ENCODE results near the gene SNAP29.
"Not testable (repeated sequence)": the region's sequence is repeated elsewhere in the genome, so short reads cannot be mapped to it uniquely, and the experiment has no call there.

SNAP29 gene

DNA sequence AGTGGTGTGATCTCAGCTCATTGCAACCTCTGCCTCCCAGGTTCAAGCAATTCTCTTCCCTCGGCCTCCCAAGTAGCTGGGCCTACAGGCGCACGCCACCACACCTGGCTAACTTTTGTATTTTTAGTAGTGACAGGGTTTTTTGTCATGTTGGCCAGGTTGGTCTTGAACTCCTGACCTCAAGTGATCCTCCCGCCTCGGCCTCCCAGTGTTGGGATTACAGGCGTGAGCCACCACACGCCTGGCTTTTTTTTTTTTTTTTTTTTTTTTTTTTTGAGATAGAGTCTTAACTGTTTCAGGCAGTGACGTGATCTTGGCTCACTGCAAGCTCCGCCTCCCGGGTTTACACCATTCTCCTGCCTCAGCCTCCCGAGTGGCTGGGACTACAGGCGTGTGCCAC is 71.6 kb downstream of the SNAP29 start:
- DNase-seq (ENCODE audit: low read depth) = not testable (repeated sequence)

DNA sequence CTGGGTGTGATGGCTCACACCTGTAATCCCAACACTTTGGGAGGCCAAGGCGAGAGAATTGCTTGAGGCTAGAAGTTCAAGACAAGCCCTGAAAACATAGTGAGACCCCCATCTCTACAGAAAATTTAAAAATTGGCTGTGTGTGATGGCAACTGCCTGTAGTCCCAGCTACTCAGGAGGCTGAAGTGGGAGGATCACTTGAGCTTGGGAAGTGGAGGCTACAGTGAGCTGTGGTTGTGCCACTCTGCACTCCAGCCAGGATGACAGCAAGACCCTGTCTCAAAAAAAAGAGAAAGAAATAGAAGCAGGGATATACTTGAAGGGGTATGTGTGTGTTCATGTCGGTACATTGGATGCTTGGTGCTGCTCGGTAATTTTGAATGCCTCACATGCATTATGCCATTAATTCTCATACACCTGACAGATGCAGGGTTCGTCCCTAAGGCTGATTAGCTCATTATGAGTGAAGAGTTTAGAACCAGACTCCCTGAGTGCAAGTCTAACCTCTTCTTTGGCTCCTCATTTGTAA is 72.4 kb downstream of the SNAP29 start:
- DNase-seq (ENCODE audit: low read depth) = no peak

DNA sequence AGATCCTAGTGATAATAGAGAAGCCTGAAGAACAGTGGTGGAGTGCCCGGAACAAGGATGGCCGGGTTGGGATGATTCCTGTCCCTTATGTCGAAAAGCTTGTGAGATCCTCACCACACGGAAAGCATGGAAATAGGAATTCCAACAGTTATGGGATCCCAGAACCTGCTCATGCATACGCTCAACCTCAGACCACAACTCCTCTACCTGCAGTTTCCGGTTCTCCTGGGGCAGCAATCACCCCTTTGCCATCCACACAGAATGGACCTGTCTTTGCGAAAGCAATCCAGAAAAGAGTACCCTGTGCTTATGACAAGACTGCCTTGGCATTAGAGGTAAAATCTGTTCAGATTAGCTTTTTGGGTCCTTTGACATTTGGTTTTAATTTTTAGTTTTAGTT is 75.1 kb downstream of the SNAP29 start:
- DNase-seq (ENCODE audit: low read depth) = no peak

DNA sequence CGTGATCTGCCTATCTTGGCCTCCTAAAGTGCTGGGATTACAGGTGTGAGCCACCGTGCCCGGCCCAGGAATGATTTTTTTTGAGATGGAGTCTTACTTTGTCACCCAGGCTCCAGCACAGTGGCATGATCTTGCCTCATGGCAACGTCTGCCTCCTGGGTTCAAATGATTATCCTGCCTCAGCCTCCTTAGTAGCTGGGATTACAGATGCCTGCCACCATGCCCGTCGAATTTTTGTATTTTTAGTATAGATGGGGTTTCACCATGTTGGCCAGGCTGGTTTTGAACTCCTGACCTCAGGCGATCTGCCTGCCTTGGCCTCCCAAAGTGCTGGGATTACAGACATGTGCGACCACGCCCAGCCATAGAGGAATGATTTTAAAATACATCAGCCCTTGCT is 76.2 kb downstream of the SNAP29 start:
- not testable (repeated sequence) for DNase-seq (ENCODE audit: low read depth)

DNA sequence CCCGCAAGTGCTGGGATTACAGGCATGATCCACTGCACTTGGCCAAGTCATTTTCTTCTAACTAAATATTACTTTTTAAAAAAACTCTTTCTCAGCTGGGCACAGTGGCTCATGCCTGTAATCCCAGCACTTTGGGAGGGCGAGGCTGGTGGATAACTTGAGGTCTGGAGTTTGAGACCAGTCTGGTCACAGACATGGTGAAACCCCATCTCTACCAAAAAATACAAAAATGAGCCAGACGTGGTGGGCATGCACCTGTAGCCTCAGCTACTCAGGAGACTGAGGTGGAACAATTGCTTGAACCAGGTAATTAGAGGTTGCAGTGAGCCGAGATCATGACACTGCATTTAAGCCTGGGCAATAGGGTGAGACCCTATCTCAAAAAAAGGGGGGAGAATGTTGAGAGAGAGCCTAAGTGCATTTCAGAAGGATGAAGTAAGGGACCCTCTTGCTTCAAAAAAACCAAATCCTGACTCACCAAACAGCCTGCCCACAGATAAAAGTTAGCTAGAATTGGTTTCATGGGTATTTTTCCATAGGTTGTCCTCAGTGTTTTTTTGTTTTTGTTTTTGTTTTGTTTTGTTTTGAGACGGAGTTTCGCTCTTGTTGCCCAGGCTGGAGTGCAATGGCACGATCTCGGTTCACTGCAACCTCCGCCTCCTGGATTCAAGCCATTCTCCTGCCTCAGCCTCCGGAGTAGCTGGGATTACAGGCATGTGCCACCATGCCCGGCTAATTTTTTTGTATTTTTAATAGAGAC is 77.2 kb downstream of the SNAP29 start:
- DNase-seq (ENCODE audit: low read depth) = not testable (repeated sequence)

DNA sequence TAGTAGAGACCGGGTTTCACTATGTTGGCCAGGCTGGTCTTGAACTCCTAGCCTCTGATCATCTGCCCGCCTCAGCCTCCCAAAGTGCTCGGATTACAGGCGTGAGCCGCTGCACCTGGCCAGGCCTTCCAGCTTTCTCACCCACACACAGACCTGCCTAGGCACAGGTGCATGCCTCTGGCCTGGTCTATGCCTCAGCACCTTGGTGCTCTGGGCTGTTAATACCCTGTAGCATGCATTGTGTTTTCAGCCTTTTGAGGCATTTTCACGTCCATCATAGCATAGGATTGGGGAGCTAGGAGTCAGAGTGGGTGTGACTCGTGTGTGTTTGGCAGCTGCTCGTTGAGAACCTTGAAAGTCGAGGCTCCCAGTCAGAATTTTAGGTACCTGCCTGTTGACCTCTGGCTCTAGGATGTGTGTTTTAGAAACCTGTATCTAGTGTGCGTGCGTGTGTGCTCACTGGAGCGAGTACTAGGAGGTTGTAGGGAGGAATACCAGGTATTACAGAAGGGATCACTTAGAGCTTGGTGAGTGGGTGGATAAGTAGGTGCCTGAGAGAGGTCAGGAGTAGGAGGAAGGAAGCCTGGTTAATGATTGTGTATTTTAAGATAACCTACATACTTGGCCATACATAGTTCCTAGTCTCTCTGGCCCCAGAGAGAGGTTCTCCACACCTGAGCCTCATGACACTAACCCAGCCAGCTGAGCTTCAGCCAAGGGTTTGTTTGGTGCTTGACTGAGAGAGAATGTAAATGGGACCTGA is 78.4 kb downstream of the SNAP29 start:
- DNase-seq (ENCODE audit: low read depth) = no peak

DNA sequence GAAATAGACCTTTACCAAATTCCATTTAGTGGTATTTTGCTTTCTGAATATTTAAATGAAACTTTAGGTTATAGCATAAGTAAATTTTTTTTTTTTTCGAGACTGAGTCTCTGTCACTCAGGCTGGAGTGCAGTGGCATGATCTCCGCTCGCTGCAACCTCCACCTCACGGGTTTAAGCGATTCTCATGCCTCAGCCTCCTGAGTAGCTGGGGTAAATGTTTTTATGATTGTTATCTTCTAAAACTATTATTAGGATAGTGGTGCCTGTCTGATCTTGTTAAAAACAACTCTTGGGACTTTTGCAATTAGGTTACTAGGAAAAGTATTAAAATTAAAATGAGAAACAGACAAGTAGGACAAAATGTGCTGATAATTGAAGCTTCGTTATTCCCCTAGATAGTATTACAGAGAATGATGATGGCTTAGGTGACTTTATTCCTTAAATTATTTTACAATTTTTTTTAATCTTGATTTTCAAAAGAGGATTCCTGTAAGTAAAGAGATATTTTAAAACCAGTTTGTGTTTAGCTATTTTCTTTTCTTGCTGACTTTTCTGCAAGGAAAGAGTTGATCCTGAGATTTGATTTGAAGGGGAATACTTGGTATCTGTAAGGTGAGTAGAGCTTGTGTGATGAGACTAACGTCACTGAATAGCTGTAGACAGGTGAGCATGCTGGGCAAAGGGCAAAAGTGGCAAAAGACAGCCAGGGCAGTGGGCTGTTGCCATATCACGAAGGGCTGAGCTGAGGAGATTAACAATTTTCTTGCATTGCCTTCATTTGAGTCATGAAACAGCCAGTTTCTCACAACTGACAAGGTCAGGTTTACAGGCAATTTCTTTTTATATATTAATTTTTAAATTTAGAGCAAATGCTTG is 79.2 kb downstream of the SNAP29 start:
- no peak for DNase-seq (ENCODE audit: low read depth)

DNA sequence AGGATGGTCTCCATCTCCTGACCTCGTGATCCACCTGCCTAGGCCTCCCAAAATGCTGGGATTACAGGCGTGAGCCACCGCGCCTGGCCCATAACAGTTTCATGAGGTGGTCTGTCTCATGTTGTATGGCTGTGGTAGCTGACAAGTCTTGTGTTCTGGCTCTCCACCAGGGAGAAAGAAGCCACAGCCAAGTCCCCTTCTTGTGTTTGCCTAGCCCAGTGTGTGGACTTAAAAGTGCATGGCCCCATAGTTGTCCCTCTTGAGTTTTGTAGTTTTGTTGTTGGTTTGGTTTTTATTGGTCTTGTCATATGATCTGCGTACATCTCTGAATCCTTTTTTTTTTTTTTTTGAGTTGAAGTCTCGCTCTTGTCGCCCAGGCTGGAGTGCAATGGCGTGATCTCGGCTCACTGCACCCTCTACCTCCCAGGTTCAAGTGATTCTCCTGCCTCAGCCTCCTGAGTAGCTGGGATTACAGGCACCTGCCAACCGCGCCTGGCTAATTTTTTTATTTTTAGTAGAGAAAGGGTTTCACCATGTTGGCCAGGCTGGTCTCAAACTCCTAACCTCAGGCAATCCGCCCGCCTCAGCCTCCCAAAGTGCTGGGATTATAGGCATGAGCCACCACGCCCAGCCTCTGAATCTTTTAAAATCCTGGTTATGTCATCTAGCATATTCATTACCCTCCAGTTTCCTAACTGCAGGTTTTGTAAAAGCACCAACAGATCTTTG is 80.8 kb downstream of the SNAP29 start:
- not testable (repeated sequence) for DNase-seq (ENCODE audit: low read depth)

DNA sequence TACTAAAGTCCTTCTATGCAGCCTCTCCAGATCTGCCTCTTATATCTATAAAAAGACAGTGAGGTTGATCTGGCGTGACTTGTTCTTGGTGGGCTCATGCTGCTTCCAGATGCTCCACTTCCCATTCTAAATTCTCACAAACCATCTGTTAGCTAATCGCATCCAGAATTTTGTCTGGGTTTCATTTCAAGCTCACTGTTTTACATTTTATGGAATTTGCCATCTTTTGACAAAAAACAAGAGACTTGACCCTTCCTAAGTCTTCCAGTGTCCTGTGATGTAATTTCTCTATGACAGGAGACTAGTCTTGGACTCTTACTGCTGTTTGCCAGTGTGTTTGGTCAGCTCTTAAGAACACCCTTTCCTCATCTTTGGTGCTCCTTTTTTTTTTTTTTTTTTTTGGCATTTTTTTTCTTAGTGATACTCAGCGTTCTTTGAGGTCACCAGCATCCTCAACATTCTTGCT is 81.4 kb downstream of the SNAP29 start:
- no peak for DNase-seq (ENCODE audit: low read depth)

Measured in HS-27A (cell line).